KMS-11 (cell line): ENCODE measurements around the gene WDR53.
A peak's percentile ranks its signal among the peaks of the same experiment; 100 is the strongest.
"Not testable (repeated sequence)": the region's sequence is repeated elsewhere in the genome, so short reads cannot be mapped to it uniquely, and the experiment has no call there.

Experiments used
- H2AFZ ChIP-seq: fragments of 200-600 bp; sonication (generic); 2 replicates; pipeline ENCODE4 v1.6.1; 2016; ENCODE audit warnings: antibody characterized with exemption, mixed run types, low read depth
- H3K27ac ChIP-seq: fragments of 200-600 bp; sonication (generic); 2 replicates; pipeline ENCODE4 v1.6.1; 2016; ENCODE audit warnings: mild to moderate bottlenecking, mixed run types
- H3K27me3 ChIP-seq: fragments of 200-600 bp; sonication (generic); 2 replicates; pipeline ENCODE4 v1.6.1; 2017; ENCODE audit warnings: mild to moderate bottlenecking, low read depth, mixed run types, moderate library complexity; ENCODE audit not compliant: insufficient read depth
- H3K36me3 ChIP-seq: fragments of 200-600 bp; sonication (generic); 2 replicates; pipeline ENCODE4 v1.6.1; 2017; ENCODE audit warnings: mild to moderate bottlenecking, mixed run types; ENCODE audit not compliant: insufficient read depth
- H3K4me1 ChIP-seq: fragments of 200-600 bp; sonication (generic); 2 replicates; pipeline ENCODE4 v1.6.1; 2016; ENCODE audit warnings: mild to moderate bottlenecking, low read depth, mixed run types; ENCODE audit not compliant: poor library complexity, severe bottlenecking
- H3K4me2 ChIP-seq: fragments of 200-600 bp; sonication (generic); 2 replicates; pipeline ENCODE4 v1.7.0; 2016; ENCODE audit warnings: mild to moderate bottlenecking, mixed run types
- H3K4me3 ChIP-seq: fragments of 200-600 bp; sonication (generic); IDR thresholded peaks from 2 replicates; pipeline ENCODE4 v1.6.1; 2017; ENCODE audit warnings: low read depth, low read length, mixed read lengths; ENCODE audit not compliant: insufficient read depth
- H3K79me2 ChIP-seq: fragments of 200-600 bp; sonication (generic); 2 replicates; pipeline ENCODE4 v1.6.1; 2016; ENCODE audit warnings: low read depth, mixed run types; ENCODE audit not compliant: insufficient read depth
- H3K9ac ChIP-seq: fragments of 200-600 bp; sonication (generic); 2 replicates; pipeline ENCODE4 v1.6.1; 2016; ENCODE audit warnings: mild to moderate bottlenecking, mixed run types
- H4K20me1 ChIP-seq: fragments of 200-600 bp; sonication (generic); 2 replicates; pipeline ENCODE4 v1.6.1; 2016; ENCODE audit warnings: mild to moderate bottlenecking, mixed run types; ENCODE audit not compliant: insufficient read depth
- CTCF ChIP-seq: fragments of 200-600 bp; sonication (generic); conservative IDR thresholded peaks from 2 replicates; pipeline ENCODE4 v1.6.1; 2017; ENCODE audit warnings: low read depth, mild to moderate bottlenecking, antibody characterized with exemption, low read length, moderate library complexity, mixed read lengths

Gene WDR53

GRCh38 chr3:196568246-196569002 lies at the start of gene WDR53, which contains the start of gene FBXO45:
TSS of gene WDR53 (minus strand) at chr3:196568554. CDS start at chr3:196561475, 7,079 bp downstream.
TSS of gene FBXO45 (plus strand) at chr3:196568660. CDS start at chr3:196568985, 325 bp downstream.
- Histone ChIP-seq H2AFZ (peak within 1 kb of the TSS; percentile 91), H3K9ac (peak within 1 kb of the TSS; percentile 81), H3K27ac (peak within 1 kb of the TSS; percentile 73), H3K79me2 (peaks cover 60% of the 10 kb centered on the region), H3K4me3 (peak within 1 kb of the TSS; percentile 98), H3K36me3 (no peaks in the 10 kb centered on the region), H3K27me3 (no peaks in the 10 kb centered on the region), H3K4me1 (peaks cover 19% of the 10 kb centered on the region), H4K20me1 (peaks cover 4% of the 10 kb centered on the region; the same call in 1 of the 2 replicates), H3K4me2 (peak within 1 kb of the TSS; percentile 97)
- no peak for TF ChIP-seq CTCF

- no peak overlapping the region for H3K4me2 ChIP-seq
These were observed 48.9 kb upstream of the WDR53 start for GRCh38 chr3:196617256-196617655.

GRCh38 chr3:196615234-196615633 lies 46.9 kb upstream of the WDR53 start:
- H3K4me2 ChIP-seq, H3K27me3 ChIP-seq, H3K27ac ChIP-seq, H4K20me1 ChIP-seq, H3K4me1 ChIP-seq, H3K4me3 ChIP-seq, H3K79me2 ChIP-seq, H3K36me3 ChIP-seq, H3K9ac ChIP-seq, H2AFZ ChIP-seq: not testable (repeated sequence)

More at GRCh38 chr3:196617256-196617655, 48.9 kb upstream of the WDR53 start:
- no peaks in the 10 kb centered on the region for H3K4me1 ChIP-seq
- no peaks in the 10 kb centered on the region for H3K79me2 ChIP-seq
- no peaks in the 10 kb centered on the region for H4K20me1 ChIP-seq
- H3K36me3 ChIP-seq, result no peaks in the 10 kb centered on the region
- no peak overlapping the region for H2AFZ ChIP-seq
- H3K4me3 ChIP-seq, result no peak overlapping the region
- no peak overlapping the region for H3K27ac ChIP-seq
- no peaks in the 10 kb centered on the region for H3K27me3 ChIP-seq
- TF ChIP-seq CTCF, result no peak
- H3K9ac ChIP-seq, result no peak overlapping the region

GRCh38 chr3:196611761-196612483 lies 43.6 kb upstream of the WDR53 start:
- no peak overlapping the region for H3K9ac ChIP-seq

More at GRCh38 chr3:196611761-196612483, 43.6 kb upstream of the WDR53 start:
- Histone ChIP-seq H3K79me2 (no peaks in the 10 kb centered on the region), H3K4me3 (no peak overlapping the region), H3K27me3 (no peaks in the 10 kb centered on the region), H3K27ac (no peak overlapping the region), H2AFZ (no peak overlapping the region), H3K4me2 (no peak overlapping the region), H4K20me1 (no peaks in the 10 kb centered on the region), H3K36me3 (no peaks in the 10 kb centered on the region), H3K4me1 (peaks cover 5% of the 10 kb centered on the region)
- no peak for TF ChIP-seq CTCF
